ENCODE results near the gene AP3S2.
A peak's percentile ranks its signal among the peaks of the same experiment; 100 is the strongest.
"Not testable (repeated sequence)": the region's sequence is repeated elsewhere in the genome, so short reads cannot be mapped to it uniquely, and the experiment has no call there.

The AP3S2 gene

DNA sequence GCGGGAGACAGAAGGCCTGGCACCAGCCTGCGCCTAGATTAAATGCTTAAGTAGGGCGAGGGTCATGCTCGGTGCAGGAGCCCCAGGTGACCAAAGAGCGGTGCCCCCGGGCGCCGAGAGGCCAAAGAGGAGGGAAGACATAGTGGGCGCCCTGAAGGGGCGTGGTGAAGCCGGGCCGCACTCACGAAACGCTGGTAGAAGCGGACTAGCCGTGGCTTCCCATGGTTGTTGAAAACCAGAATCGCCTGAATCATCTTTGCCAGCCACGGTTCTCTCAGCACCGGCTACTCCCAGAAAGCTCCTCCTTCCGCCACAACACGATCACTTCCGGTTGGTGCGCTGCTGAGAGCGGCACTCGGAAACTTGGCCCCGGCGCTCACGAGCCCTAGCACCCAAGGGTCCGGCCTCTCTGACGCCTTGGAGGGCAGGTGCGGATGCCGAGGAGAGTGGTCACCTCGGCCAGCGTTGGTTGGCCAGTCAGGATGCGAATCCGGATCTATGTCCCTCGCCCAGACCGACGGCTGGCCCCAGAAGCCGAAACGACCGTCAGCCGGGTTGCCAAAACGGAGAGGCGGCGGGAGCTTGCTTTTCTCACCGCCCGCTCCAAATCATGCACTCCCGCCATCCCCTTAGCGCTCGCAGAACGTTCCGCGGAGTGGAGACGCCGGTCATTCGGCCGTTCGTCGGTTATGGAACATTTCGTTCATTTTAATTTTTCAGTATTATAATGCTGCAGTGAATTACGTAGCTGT is at the start of gene AP3S2:
Gene AP3S2 (minus strand): TSS at position 299 of the 752 bp plus-strand sequence. CDS start 45 bp downstream, at position 254.
- DNase-seq (ENCODE audit: extremely low read depth in 1 of 2, low read depth in 1 of 2): peak; percentile 76 to 80

DNA sequence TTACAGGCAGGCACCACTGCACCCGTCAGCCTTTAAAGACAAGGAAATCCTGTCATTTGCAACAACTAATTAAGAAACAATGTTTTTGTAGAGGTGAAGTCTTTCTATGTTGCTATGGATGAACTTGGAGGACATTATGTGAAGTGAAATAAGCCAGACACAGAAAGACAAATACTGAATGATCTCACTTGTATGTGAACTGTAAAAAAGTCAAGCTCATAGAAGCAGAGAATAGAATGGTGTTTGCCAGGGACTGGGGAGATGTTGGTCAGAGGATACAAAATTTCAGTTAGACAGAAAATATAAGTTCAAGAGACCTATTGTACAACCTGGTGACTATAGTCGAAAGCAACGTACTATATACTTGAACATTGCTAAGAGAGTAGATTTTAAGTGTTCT is 46.1 kb upstream of the AP3S2 start:
- no peak for DNase-seq (ENCODE audit: extremely low read depth in 1 of 2, low read depth in 1 of 2)

DNA sequence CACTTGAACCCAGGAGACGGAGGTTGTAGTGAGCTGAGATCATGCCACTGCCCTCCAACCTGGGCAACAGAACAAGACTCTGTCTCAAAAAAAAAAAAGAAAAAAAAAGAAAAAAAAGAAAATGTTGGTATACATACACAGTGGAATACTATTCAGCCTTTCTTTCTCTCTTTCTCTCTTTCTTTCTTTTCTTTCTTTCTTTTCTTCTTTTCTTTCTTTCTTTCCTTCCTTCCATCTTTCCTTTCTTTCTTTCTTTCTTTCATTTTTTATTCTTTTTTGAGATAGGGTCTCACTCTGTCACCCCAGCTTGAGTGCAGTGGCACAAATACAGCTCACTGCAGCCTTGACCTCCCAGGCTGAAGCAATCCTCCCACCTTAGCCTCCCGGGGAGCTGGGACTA is 45.6 kb upstream of the AP3S2 start:
- not testable (repeated sequence) for DNase-seq (ENCODE audit: extremely low read depth in 1 of 2, low read depth in 1 of 2)

DNA sequence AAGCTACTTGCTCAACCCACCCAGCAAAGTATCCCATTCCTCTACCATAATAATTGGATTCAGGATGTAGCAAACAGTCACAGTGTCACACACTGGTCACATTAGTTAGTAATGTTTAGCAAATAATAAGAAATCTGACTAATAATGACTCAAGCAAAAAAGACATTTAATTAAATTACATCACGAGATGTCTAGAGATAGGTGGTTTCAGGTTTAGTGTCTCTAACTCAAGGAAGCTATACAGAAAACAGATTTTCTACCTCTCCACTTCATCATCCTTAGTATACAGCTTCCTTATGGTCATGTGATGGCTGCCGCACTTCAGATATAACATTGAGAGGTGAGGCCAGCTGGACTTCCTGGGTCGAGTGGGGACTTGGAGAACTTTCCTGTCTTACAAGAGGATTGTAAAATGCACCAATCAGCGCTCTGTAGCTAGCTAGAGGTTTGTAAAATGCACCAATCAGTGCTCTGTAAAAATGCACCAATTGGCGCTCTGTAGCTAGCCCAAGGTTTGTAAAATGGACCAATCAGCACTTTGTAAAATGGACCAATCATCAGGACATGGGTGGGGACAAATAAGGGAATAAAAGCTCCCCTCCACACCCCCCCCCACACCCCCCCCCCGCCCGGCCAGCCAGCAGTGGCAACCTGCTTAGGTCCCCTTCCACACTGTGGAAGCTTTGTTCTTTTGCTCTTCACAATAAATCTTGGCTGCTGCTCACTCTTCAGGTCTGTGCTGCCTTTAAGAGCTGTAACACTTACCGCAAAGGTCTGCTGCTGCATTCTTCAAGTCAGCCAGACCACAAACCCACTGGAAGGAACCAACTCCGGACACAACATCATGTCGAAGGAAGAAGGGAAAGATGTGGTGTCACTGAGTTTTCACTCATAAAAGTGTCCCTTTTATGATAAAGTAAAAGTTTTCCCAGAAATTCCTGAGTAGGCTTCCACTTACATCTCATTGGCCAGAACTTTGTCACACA is 43.9 kb upstream of the AP3S2 start:
- no peak for DNase-seq (ENCODE audit: extremely low read depth in 1 of 2, low read depth in 1 of 2)

DNA sequence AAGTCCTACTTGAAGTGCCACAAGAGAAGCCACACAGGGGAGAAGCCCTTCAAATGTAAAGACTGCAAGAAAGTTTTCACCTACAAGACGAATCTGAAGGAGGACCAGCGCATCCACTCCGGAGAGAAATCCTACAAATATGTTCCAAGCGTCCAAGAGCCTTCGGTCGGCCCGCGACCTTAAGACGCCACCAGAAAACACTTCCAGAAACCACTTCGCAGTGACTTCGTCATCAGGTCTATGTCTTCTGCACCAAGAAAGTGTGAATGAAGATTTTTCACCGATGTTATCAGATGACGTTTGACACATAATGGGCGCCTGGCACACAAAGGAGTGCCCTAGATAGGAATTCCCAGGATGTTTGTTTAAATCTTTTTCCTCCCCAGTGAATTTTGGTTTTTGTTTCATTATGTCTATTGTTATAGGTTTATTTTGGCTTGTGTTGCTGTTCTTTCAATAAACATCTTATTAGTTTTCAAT is 43.0 kb upstream of the AP3S2 start:
- DNase-seq (ENCODE audit: extremely low read depth in 1 of 2, low read depth in 1 of 2): no peak

DNA sequence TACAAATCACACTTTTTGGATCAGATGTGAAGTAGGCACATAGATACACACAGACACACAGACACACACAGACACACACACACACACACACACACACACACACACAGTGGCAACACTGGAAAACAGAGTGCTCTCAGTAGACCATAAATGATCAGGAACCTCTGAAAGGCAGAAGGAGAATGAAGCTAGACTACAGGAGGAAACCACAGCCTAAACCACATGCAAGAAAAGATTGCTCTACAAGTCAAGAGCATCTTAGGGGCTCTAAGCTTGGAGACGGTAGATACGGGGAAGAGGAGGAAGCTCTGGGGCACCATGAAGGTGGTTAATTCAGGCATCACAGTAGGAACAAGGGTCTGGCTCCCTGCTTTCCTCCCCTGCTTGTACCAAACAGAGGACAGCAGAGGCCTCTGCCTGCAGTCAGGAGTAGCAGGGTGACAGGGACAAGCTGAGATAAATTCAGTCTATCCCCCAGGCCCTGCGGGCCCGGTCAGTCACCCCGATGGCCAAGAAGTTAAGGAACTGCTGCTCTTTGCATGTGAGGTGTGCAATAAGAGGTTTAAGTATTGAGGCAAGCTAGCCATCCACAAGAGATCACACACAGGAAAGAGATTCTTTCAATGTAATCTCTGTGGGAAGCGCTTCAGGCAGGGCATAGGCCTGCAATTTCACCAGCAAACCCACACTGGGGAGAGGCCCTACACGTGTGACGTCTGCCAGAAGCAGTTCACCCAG is 42.4 kb upstream of the AP3S2 start:
- DNase-seq (ENCODE audit: extremely low read depth in 1 of 2, low read depth in 1 of 2): no peak

DNA sequence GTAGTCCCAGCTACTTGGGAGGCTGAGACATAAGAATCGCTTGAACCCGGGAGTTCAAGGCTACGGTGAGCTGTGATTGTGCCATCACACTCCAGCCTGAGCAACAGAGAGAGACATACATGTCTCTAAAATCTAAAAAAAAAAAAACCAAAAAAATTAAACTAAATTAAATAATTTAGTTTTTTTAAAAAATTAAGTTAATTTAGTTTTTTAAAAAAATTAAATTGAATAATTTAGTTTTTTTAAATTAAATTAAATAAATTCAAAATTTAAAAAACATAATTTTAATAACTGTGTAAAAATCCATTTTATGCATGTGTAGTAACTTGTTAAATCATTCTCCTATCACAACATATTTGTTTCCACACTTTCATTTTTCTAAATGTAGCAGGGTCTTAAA is 39.1 kb upstream of the AP3S2 start:
- no peak for DNase-seq (ENCODE audit: extremely low read depth in 1 of 2, low read depth in 1 of 2)

DNA sequence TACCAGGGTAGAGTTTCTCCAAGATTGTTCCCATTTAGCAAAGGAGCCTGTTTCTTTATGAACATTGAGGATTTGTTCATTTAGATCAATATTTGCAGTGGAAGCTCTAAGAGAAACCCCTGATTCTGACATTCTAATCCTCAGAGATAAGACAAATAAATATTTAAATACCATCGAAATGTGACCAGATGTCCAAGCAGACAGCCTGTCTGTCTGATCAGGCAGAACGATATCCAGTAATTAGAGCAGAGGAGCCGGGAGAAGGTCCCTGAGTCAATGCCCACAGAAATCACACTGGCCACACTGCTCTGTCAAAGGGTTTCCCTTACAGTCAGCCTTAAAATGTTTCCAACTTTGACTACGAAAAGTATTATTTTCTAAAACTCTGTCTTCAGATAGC is 34.6 kb upstream of the AP3S2 start:
- no peak for DNase-seq (ENCODE audit: extremely low read depth in 1 of 2, low read depth in 1 of 2)

DNA sequence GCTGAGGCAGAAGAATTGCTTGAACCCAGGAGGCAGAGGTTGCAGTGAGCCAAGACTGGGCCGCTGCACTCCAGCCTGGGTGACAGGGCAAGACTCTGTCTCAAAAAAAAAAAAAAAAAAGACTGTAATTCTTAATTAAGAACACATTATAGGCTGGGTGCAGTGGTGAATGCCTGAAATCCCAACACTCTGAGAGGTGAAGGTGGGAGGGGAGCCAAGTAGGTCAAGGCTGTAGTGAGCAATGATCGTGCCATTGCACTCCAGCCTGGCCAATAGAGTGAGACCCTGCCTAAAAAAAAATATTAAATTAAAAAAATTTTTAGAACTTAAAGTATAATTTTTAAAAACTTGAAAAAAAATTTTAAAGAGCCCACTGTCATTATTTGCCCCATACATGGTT is 32.4 kb upstream of the AP3S2 start:
- DNase-seq (ENCODE audit: extremely low read depth in 1 of 2, low read depth in 1 of 2): no peak

DNA sequence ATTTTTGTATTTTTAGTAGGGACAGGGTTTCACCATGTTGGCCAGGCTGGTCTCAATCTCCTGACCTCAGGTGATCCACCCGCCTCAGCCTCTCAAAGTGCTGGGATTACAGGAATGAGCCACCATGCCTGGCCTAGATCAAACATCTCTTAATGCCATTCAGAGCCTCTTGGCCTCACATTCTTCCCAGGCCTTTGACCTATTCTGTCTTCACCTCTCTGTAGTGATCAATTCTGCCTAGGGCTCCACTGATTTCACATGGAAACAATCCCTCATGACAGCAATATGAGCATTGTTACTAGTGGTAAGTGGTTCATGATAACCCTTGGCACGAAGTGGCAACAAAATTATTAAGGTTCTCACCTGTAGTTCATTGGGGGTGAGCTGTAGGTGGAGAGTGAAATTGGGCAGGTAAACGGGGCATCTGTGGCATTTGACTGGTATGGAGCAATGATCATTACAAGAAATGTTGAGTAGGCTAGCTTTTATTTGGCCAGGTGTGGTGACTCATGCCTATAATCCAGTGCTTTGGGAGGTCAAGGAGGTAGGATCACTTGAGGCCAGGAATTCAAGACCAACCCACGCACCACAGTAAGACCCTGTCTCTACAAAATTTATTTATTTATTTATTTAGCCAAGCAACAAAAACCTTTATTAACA is 23.8 kb upstream of the AP3S2 start:
- no peak for DNase-seq (ENCODE audit: extremely low read depth in 1 of 2, low read depth in 1 of 2)

DNA sequence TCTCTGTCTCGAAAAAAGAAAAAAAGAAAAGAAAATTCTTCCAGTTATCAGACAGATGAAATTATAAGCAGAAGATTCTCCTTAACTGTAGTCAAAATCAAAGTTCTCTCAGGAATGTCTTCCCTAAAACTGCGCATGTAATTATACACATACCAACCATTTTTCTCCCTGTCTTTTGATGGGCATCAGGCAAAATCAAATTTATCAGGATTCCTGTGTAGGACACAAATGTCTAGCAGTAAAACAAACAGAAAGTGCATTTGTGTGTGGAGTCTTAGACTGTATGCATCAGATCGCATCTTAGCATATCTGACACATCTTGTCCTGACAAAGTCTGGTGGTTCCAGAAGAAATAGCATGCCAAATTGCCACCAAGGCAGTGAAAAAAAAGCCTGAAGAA is 22.9 kb upstream of the AP3S2 start:
- DNase-seq (ENCODE audit: extremely low read depth in 1 of 2, low read depth in 1 of 2): no peak

DNA sequence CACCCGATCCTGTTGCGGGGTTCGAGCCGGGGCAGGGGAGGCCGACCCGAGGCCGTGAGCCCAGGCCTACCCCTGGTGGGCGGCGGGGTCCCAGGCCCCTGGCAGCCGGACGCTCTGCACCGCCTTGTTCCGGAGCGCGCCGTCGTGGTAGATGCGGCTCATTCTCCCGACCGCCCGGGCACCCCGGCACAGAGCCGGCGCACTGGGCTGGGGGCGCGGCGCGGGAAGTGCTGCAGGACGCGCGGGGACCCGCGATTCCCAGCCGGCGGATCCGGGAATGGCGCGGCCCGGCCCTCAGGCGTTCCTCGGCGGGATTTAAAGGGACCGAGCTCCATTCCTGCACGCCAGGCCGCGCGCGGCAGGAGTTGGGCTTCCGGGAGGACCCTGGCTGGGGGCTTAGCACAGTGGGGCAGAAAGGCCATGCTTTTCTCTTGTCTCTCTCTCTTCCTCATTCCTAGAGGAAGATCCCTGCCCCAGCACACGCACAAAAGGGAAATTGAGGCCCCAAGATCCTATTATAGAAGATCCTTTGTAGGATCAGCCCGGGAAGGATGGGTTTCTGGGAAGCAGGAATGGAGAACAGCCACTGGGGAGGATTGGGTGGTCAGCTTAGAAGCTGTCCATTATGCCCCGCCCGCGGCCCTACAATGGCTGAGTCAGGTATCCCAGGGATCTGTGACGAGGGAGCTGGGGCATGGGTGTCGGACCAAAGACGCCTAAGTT is 19.0 kb upstream of the AP3S2 start, which contains the start of gene ARPIN:
Gene ARPIN (minus strand): TSS at position 279 of the 723 bp plus-strand sequence. CDS start 117 bp downstream, at position 162.
- DNase-seq (ENCODE audit: extremely low read depth in 1 of 2, low read depth in 1 of 2): no peak

DNA sequence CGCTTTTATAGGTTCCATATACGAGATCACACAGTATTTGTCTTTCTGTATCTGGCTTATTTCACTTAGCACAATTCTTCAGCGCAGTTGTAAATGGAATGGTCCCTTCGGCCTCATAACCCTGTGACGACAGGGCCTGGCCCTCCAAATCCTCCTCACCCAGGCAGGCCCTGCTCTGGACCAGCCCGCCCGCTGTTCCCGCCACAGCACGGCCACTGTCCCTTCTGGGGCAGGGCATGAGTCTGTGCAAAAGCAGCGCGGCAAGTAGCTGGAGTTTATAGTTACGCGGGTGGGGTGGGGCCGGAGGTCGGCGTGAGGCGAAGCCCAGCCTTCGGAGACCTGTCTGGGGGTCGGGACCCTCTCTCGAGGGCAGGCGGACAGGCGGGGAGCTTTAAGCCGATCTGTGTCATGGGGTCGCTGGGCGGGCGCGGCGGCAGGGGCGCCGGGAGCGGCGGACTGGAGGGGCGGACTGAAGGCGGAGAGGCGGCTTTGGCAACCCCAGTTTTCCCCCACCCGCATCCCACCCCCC is 18.4 kb upstream of the AP3S2 start:
- no peak for DNase-seq (ENCODE audit: extremely low read depth in 1 of 2, low read depth in 1 of 2)

DNA sequence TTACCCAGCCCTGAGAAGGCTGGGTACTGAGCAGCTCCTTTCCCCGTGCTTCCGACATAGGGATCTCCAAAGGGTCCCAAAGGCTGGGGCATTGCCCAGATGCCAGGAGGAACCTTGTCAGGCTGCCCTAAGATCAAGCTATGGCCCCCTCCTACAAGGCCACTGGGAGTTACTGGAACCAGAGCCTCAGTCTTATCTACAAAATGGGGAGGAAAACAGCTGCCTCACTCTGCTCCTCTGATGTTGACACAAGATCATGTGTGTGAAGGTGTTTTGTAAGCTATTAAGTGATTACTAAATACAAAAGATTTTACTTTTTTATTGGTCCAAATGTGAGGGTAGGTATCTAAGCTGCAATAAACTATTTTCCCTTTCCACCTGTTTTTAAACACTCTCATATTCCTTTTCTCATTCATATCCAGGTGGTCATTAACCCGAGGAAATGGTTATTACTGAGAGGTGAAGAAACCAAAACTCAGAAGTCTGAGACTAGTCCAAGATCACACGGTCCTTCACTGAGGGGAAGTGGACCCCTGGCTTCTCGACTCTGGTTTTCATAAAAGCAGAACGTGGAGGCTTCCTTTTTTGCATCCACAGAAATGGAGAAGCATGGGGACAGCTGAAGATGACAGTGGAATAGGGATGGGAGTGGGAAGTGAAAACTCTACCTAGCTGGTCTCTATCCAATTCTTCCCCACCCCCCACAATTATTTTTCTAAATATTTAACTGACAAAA is 17.3 kb upstream of the AP3S2 start:
- DNase-seq (ENCODE audit: extremely low read depth in 1 of 2, low read depth in 1 of 2): no peak

DNA sequence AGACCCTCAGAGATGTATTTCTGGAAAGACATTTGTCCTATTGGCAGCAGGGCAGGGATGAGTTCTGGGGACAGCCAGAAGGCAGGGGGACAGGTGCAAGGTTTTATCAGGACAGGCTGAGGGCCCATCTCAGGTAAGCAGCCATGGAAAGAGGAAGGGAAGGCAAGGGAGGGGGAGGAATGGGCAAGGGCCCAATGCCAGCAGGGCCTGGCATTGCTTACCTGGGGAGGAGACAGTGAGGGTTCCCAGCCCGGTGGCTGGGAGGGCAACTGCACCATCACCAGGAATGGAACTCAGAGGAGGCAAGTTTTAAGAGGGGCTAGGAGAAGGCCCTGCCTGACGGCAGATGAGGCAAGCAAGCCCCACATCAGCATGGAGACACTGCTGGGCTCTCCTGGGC is 15.8 kb upstream of the AP3S2 start:
- DNase-seq (ENCODE audit: extremely low read depth in 1 of 2, low read depth in 1 of 2): no peak

DNA sequence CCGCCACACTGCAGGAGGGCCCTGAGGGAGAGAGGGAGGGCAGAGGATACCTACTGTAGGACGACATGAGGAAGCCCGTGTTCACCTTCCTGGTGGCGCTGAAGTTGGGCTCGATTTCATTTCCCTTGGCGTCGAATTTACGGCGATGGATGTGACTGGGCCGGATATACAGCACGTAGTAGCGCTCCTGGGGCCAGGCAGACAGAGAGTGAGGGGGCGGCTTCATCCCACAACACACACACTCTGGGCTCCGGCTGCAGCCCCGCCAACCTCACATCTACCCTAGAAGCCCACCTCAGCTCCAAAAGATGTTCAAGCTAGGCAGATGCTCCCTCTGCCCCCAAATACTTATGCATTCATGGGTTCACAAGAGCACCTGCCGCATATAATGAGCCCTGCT is 14.4 kb upstream of the AP3S2 start:
- no peak for DNase-seq (ENCODE audit: extremely low read depth in 1 of 2, low read depth in 1 of 2)

DNA sequence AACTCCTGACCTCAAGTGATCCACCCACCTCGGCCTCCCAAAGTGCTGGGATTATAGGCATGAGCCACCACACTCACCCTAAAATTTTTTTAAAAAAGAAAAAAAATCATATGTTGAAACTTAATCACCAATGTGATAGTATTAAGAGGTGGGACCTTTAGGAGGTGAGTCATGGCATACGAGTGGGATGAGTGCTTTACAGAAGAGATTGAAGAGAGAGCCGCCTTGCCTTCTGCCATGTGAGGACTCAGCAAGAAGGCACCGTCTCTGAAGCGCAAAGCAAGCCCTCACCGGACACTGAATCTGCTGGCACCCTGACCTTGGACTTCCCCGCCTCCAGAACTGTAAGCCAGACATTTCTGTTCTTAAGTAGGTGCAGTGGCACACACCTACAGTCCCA is 13.5 kb upstream of the AP3S2 start:
- no peak for DNase-seq (ENCODE audit: extremely low read depth in 1 of 2, low read depth in 1 of 2)

DNA sequence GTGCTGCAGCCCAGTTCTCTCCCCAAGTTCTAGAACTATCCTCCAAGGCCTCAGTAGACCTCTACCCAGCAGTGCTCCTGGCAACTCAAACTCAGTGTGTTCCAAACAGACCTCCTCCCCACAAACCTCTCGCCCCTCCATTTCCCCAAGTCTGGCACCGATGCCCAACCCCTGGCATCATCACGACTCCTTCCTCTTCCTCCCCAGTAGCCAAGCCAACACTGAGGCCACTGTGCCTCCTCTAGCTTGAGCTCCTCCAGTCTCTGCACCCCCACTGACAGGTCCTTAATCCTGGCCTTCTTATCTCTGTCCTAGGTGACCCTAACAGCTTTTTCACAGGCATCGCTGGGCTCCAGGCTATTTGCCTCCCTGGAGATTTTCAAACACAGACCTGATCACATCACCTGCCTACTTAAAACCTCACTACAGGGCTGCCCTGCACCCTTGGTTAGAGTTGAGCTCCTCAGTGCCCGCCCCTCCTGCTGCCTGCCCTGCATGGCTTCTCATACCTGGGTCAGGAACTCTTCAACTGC is 12.1 kb upstream of the AP3S2 start:
- DNase-seq (ENCODE audit: extremely low read depth in 1 of 2, low read depth in 1 of 2): no peak

DNA sequence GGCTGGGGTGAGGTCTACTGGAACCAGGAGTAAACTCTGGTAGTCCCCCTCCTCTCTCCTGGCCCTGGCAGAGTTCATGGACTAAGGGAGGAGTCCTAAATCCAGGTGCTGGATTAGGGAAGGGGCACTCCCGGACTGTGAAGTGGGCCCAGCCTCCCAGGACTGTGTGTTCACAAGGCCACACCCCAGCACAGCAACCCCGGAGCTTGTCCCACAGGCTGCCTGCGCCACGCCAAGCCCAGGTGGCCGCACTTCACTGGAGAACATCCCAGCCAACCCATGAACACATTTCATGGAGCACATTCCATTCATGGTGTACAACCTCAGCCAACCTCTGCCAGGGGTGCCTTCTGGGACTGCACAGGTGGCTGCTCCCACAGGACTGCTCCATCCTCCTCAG is 10.7 kb upstream of the AP3S2 start:
- DNase-seq (ENCODE audit: extremely low read depth in 1 of 2, low read depth in 1 of 2): no peak

All from activated CD8-positive, alpha-beta memory T cell treated with anti-CD3 and anti-CD28 coated beads for 1 hour (primary cell).